ENCODE data around the gene CAD.
"Not testable (repeated sequence)": the region's sequence is repeated elsewhere in the genome, so short reads cannot be mapped to it uniquely, and the experiment has no call there.

Gene CAD

GRCh38 chr2:27182346-27182745 is 34.8 kb upstream of the CAD start:
- Histone ChIP-seq H3K9me3 (ENCODE audit: control insufficient read depth, low read length) (no peaks in the 10 kb centered on the region), H3K36me3 (ENCODE audit: control insufficient read depth, insufficient read depth, low read length) (no peaks in the 10 kb centered on the region), H3K4me1 (ENCODE audit: control insufficient read depth, insufficient read depth, low read length, poor library complexity, severe bottlenecking) (peaks cover 6% of the 10 kb centered on the region), H3K27ac (ENCODE audit: low read depth, low read length, severe bottlenecking) (no peak overlapping the region), H3K4me3 (ENCODE audit: extremely low read depth, insufficient read depth, low read length, poor library complexity, severe bottlenecking) (no peak overlapping the region)
- 100% methylated on average over 1 of the region's 4 CpGs; no CpG with 5 or more reads in 1 of the 2 experiments for WGBS, 2 experiments (ENCODE audit: insufficient coverage in 2 of 2)

- WGBS, 2 experiments (ENCODE audit: insufficient coverage in 2 of 2) = 79 to 93% methylated on average over 1 to 2 of the region's 4 CpGs
- Histone ChIP-seq H3K36me3 (ENCODE audit: control insufficient read depth, insufficient read depth, low read length) (no peaks in the 10 kb centered on the region), H3K4me3 (ENCODE audit: extremely low read depth, insufficient read depth, low read length, poor library complexity, severe bottlenecking) (no peak overlapping the region), H3K9me3 (ENCODE audit: control insufficient read depth, low read length) (no peaks in the 10 kb centered on the region), H3K27ac (ENCODE audit: low read depth, low read length, severe bottlenecking) (no peak overlapping the region), H3K4me1 (ENCODE audit: control insufficient read depth, insufficient read depth, low read length, poor library complexity, severe bottlenecking) (peaks cover 6% of the 10 kb centered on the region)
Measured at GRCh38 chr2:27184115-27184514, 33.1 kb upstream of the CAD start.

GRCh38 chr2:27185331-27186026 is 31.7 kb upstream of the CAD start:
- Histone ChIP-seq H3K4me3 (ENCODE audit: extremely low read depth, insufficient read depth, low read length, poor library complexity, severe bottlenecking) (no peak overlapping the region), H3K27ac (ENCODE audit: low read depth, low read length, severe bottlenecking) (peak overlapping the region; percentile 6), H3K36me3 (ENCODE audit: control insufficient read depth, insufficient read depth, low read length) (no peaks in the 10 kb centered on the region), H3K4me1 (ENCODE audit: control insufficient read depth, insufficient read depth, low read length, poor library complexity, severe bottlenecking) (peaks cover 6% of the 10 kb centered on the region), H3K9me3 (ENCODE audit: control insufficient read depth, low read length) (no peaks in the 10 kb centered on the region)
- 83 to 85% methylated on average over 2 to 3 of the region's 6 CpGs for WGBS, 2 experiments (ENCODE audit: insufficient coverage in 2 of 2)

GRCh38 chr2:27186613-27187345 is 30.4 kb upstream of the CAD start:
- Histone ChIP-seq H3K4me1 (ENCODE audit: control insufficient read depth, insufficient read depth, low read length, poor library complexity, severe bottlenecking) (peaks cover 6% of the 10 kb centered on the region), H3K27ac (ENCODE audit: low read depth, low read length, severe bottlenecking) (no peak overlapping the region), H3K36me3 (ENCODE audit: control insufficient read depth, insufficient read depth, low read length) (no peaks in the 10 kb centered on the region), H3K9me3 (ENCODE audit: control insufficient read depth, low read length) (no peaks in the 10 kb centered on the region), H3K4me3 (ENCODE audit: extremely low read depth, insufficient read depth, low read length, poor library complexity, severe bottlenecking) (no peak overlapping the region)
- WGBS, 2 experiments (ENCODE audit: insufficient coverage in 2 of 2) = 96 to 97% methylated on average over 5 of the region's 6 CpGs

- no peaks in the 10 kb centered on the region for H3K36me3 ChIP-seq (ENCODE audit: control insufficient read depth, insufficient read depth, low read length)
- no peak overlapping the region for H3K4me3 ChIP-seq (ENCODE audit: extremely low read depth, insufficient read depth, low read length, poor library complexity, severe bottlenecking)
- H3K4me1 ChIP-seq (ENCODE audit: control insufficient read depth, insufficient read depth, low read length, poor library complexity, severe bottlenecking) = peaks cover 6% of the 10 kb centered on the region
- whole genome bisulfite sequencing, 2 experiments (ENCODE audit: insufficient coverage in 2 of 2) = 87 to 94% methylated on average over 3 of the region's 8 CpGs
- no peak overlapping the region for H3K27ac ChIP-seq (ENCODE audit: low read depth, low read length, severe bottlenecking)
- no peaks in the 10 kb centered on the region for H3K9me3 ChIP-seq (ENCODE audit: control insufficient read depth, low read length)
Measured at GRCh38 chr2:27189989-27190388, 27.2 kb upstream of the CAD start.

DNA sequence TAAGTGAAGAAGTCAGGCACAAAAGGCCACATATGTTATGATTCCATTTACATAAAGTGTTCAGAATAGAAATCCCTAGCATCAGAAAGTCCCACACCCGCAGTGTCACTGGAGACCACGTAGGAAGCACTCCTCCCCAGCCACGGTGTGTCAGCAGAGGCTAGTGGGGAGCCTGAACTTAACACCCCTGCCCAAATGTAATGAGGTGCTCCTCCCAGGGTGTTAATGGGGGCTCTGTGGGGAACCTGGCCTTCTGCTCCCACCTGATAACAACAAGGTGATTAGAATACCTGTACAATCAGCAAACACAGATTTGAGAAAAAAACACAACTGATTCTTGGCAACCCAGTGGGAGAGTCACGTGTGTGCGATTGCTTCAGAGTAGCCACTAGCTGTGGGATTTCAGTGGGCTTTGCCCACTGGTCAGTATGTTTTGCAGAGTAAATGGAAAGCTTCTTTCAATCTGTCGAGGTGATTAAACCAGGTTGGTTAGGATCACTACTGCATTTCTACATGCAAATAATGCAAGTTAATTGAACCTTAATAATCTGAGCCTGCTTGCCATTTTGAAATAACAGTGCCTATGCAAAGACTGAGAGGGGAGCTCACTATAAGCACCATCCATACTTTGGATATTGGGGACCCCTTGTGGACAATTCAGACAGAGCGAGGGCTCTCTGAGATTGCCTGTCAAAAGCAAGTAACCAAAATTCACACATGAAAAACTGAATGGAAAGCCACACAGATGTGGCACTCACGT is 25.9 kb upstream of the CAD start:
- Histone ChIP-seq H3K4me1 (ENCODE audit: control insufficient read depth, insufficient read depth, low read length, poor library complexity, severe bottlenecking) (no peaks in the 10 kb centered on the region), H3K9me3 (ENCODE audit: control insufficient read depth, low read length) (no peaks in the 10 kb centered on the region), H3K36me3 (ENCODE audit: control insufficient read depth, insufficient read depth, low read length) (no peaks in the 10 kb centered on the region), H3K27ac (ENCODE audit: low read depth, low read length, severe bottlenecking) (no peak overlapping the region), H3K4me3 (ENCODE audit: extremely low read depth, insufficient read depth, low read length, poor library complexity, severe bottlenecking) (no peak overlapping the region)
- WGBS, 2 experiments (ENCODE audit: insufficient coverage in 2 of 2) = 56 to 70% methylated on average over 4 to 6 of the region's 8 CpGs

GRCh38 chr2:27194538-27195354 is 22.4 kb upstream of the CAD start:
- no peak overlapping the region for H3K27ac ChIP-seq (ENCODE audit: low read depth, low read length, severe bottlenecking)
- H3K9me3 ChIP-seq (ENCODE audit: control insufficient read depth, low read length) = no peaks in the 10 kb centered on the region
- 86 to 92% methylated on average over 10 to 17 of the region's 17 CpGs for WGBS, 2 experiments (ENCODE audit: insufficient coverage in 2 of 2)
- H3K4me1 ChIP-seq (ENCODE audit: control insufficient read depth, insufficient read depth, low read length, poor library complexity, severe bottlenecking) = no peaks in the 10 kb centered on the region
- peaks cover 5% of the 10 kb centered on the region for H3K36me3 ChIP-seq (ENCODE audit: control insufficient read depth, insufficient read depth, low read length)
- no peak overlapping the region for H3K4me3 ChIP-seq (ENCODE audit: extremely low read depth, insufficient read depth, low read length, poor library complexity, severe bottlenecking)

DNA sequence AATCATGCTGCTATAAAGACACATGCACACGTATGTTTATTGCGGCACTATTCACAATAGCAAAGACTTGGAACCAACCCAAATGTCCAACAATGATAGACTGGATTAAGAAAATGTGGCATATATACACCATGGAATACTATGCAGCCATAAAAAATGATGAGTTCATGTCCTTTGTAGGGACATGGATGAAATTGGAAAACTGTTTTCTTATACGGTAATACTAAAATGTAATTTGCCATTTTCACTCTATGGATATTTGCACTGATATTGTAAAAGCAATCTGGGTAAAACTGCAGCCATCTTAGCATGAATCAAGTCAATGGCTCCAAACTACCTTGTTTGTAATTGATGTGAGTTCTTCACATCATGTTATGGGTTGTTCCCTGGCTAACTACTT is 21.4 kb upstream of the CAD start:
- H3K4me1 ChIP-seq (ENCODE audit: control insufficient read depth, insufficient read depth, low read length, poor library complexity, severe bottlenecking); H3K4me3 ChIP-seq (ENCODE audit: extremely low read depth, insufficient read depth, low read length, poor library complexity, severe bottlenecking); H3K9me3 ChIP-seq (ENCODE audit: control insufficient read depth, low read length); H3K27ac ChIP-seq (ENCODE audit: low read depth, low read length, severe bottlenecking): not testable (repeated sequence)
- peaks cover 10% of the 10 kb centered on the region for H3K36me3 ChIP-seq (ENCODE audit: control insufficient read depth, insufficient read depth, low read length)
- no CpG with 5 or more reads among the region's 3 CpGs for WGBS, 2 experiments (ENCODE audit: insufficient coverage in 2 of 2)

- H3K27ac ChIP-seq (ENCODE audit: low read depth, low read length, severe bottlenecking); H3K9me3 ChIP-seq (ENCODE audit: control insufficient read depth, low read length); H3K4me1 ChIP-seq (ENCODE audit: control insufficient read depth, insufficient read depth, low read length, poor library complexity, severe bottlenecking); H3K4me3 ChIP-seq (ENCODE audit: extremely low read depth, insufficient read depth, low read length, poor library complexity, severe bottlenecking): not testable (repeated sequence)
- 100% methylated on average over 1 of the region's 3 CpGs for WGBS, 2 experiments (ENCODE audit: insufficient coverage in 2 of 2)
- H3K36me3 ChIP-seq (ENCODE audit: control insufficient read depth, insufficient read depth, low read length) = peaks cover 30% of the 10 kb centered on the region
Measured at GRCh38 chr2:27198068-27198467, 19.1 kb upstream of the CAD start.

DNA sequence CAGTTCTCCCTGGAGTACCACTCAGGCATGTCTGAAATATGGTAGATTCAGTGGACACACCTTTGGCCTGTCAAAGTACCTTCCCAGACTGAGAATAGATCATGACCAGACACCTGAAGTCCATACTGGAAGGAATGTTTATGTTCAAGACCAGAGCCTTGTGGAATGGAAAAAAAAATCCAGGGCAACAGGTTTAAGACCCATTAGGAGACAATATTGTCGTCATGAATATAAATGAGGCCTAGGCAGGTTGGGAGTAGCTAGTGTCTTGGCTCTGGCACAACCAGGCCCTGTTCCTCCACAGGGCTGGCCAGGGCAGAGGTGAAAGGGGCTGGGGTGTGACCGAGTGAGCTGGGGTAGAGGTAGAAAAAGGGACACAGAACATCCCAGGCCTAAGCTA is 18.5 kb upstream of the CAD start:
- Histone ChIP-seq H3K4me1 (ENCODE audit: control insufficient read depth, insufficient read depth, low read length, poor library complexity, severe bottlenecking) (no peaks in the 10 kb centered on the region), H3K4me3 (ENCODE audit: extremely low read depth, insufficient read depth, low read length, poor library complexity, severe bottlenecking) (no peak overlapping the region), H3K9me3 (ENCODE audit: control insufficient read depth, low read length) (no peaks in the 10 kb centered on the region), H3K27ac (ENCODE audit: low read depth, low read length, severe bottlenecking) (no peak overlapping the region), H3K36me3 (ENCODE audit: control insufficient read depth, insufficient read depth, low read length) (peaks cover 36% of the 10 kb centered on the region)
- 77 to 86% methylated on average over 2 of the region's 2 CpGs for WGBS, 2 experiments (ENCODE audit: insufficient coverage in 2 of 2)
